Activated T-helper 1 cell treated with Interleukin-2 at 50 U/mL for 16 hours (primary cell): ENCODE data around the gene ZBTB21.
"Not testable (repeated sequence)": the region's sequence is repeated elsewhere in the genome, so short reads cannot be mapped to it uniquely, and the experiment has no call there.

ENCODE experiments used
- DNase-seq: peaks from one replicate; pipeline ENCODE4 v3.0.0-alpha.2; 2020; ENCODE audit warnings: low read depth

The ZBTB21 gene

DNA sequence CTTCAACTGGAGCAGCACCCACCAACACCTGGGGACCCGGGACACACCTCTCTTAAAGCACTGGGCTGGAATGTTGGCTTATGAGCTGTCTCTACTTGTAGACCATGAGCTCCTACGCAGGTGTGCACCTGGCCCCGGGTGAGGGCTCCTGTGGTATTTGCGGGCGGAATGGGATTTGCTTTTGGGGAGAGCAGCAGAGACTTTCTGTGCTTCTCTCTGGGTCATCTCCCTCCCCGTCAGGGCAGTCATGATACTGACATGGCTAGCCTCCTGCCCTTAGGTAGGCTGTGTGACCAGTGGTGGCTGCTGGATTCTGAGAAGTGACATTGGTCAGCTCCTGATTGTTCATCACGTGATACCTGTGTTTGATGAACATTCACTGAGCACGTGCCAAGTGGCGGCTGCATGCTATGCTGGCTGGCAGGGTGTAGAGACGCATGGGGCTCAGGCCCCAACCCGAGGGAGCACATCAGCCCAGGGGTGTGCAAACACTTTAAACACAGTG, 9.0 kb upstream of the ZBTB21 start:
- DNase-seq = no peak

DNA sequence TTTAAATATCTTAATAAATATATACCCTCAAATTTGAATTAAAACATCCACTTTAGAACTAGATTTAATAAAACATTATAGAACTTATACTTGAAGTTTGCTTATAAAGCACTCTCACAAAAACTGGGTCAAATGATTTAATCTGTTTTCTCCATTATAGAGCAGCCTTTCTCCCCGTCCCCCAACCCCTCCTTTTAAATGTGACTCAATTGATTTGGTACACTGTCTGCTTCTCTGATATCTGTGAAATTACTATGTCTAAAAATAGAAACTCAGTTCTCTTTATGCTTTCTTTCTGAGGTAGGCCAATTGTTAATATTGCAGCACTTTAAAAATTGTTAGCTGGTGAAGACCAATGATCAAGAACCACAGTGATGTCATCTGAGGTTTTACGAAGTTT, 6.9 kb upstream of the ZBTB21 start:
- DNase-seq = no peak

DNA sequence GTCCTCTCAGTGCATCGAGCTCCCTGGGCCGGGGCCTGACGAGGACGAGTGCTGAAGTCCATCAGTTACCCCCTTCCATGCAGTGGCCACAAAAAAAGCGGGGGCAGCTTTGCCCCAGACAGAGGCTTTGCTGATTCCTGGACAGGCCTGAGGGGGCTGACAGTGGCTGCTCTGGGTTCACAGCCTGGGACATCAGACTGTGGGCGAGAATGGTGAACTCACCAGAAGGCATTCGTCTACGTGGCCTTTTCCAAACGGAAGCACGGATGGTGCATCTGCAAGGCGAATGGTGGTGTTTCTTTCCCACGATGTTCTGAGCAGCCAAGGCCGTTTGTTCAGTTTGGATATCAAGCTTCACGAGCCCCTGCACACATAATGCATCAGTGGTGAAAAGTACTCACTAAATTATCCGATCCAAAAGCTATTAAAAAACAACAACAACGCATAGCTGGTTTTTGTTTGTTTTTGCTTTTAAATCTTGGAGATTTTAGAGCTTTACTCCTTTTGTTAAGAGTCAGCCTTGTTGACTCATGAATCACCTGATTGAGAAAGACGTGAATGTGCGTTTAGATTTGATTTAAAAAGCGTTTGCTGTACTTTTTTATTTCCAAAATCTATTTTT, 6.3 kb upstream of the ZBTB21 start:
- DNase-seq = no peak

DNA sequence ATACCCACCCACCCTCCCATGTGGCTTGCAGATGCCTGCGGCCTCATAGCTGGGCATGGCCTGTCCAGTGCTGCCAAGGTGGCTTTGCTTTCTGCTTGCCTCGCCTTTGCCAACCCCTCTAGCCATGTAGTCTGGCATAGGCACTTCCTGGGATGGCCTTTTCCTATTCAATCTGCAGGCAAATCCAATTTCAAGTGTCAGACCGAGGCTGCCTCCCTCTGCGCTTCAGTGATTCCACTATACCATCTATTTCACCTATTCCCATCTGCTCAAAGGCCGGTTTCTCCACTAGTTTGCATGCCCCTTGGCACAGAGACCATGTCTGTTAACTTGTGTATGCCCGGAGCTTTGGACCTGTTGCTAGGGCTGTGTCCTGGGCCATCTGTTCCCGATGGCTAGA, 3.8 kb upstream of the ZBTB21 start:
- no peak for DNase-seq

DNA sequence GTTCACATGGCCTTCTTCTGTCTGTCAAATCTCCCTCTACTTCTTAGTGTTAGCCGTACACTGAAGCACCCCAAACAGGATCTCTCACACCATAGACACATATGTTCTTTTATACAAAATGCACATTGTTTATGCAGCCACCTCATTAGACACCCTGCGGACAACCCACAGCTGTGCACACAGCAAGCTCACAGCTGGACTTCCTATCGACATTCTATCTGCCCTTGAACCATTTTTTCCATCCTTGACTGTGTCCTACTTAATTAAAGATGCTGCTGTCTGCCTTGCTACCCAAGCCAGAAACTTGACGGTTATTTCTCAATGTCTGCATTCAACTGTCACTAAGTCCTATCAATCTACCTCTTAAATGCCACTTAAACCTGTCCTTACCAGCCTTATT, 3.2 kb upstream of the ZBTB21 start:
- DNase-seq = no peak

DNA sequence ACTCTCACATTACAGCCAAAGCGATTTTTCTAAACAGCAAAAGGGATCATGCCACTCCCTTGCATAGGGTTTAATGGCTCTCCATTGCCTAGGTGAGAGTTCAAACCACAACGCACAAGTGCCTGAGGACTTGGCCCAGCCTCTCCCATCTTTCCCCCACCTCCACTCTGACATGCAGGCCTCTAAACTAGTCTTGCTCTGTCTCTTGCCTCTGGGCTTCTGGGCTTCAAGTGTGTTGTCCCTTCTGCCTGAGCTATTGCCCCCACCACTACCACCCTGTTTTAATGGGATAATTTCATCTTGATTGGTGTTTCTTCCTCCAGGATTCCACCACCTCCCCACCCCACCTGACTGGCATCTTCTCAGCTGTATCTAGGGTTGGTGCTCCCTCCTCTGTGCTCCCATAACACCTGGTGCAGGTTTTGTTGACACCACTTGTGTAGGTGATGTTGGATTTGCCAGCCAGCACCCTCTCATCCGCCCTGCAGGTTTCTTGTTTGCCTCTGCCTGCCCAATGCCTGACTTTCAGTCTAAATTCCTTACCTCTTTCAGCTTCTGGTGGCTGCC, 2.7 kb upstream of the ZBTB21 start:
- DNase-seq = no peak

DNA sequence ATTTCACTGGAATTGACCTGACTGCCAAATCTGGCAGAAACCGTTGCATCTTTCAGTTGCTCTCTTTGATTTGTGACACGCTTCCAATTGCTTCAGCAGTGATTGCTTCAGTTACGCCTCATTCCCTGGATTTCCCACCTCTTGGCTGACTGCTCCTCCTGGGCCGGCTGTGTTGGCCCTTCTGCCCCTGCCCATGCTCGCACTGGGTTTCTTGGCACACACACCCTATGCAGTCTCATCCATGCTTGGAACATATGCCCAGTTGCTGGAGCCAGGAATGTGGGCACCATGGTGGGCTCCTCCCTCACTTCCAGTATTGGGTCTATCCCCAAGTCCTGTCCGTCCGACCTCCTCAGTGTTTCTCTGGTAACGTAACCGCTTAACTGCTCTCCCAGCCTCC, 2.2 kb upstream of the ZBTB21 start:
- no peak for DNase-seq

DNA sequence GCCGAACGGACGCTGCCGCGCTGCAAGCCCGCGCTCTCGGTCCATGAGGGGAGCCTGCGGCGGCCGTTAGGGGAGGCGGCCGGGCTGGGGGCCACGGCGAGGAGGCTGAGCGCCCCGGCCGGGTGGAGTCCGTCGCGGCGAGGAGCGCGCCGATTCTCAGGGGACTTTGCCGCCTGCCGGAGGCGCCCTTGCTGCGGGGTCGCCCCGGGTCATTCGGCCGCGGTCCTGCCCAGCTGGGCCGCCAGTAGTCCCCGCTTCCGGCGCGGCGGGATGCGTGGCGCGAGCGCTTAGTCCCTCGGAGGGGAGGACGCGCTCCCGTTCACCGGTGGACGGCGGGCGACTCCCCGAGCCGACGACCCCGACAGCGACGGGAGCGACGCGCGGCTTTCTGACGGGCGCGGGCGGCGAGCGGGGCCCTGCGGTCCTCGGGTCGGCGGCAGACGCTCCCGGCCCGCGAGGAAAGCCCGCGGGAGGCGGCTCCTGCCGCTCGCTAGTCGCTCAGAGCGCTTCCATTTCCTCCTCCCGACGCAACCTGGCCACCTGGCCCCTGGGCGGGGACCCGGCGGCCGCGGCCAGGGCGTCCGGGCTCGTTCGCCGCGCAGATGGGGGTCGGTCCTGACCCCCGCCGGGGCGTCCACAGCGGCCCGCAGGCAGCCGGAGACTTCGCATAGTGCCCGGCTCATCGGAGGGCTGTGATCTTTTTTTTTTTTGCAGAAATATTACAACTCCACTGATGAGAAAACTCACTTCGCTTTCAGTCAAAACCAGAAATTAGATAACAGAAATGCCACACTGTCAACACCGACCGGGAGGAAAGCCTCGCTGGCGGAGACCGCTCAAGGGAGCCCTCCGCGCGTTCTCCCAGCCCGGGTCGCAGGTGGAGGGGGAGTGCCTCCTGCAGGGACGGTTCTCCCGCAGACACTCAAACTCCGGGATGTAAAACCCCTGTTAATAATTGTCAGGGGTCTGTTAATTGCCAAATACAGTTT, 641 bp upstream of the ZBTB21 start:
- DNase-seq = no peak

DNA sequence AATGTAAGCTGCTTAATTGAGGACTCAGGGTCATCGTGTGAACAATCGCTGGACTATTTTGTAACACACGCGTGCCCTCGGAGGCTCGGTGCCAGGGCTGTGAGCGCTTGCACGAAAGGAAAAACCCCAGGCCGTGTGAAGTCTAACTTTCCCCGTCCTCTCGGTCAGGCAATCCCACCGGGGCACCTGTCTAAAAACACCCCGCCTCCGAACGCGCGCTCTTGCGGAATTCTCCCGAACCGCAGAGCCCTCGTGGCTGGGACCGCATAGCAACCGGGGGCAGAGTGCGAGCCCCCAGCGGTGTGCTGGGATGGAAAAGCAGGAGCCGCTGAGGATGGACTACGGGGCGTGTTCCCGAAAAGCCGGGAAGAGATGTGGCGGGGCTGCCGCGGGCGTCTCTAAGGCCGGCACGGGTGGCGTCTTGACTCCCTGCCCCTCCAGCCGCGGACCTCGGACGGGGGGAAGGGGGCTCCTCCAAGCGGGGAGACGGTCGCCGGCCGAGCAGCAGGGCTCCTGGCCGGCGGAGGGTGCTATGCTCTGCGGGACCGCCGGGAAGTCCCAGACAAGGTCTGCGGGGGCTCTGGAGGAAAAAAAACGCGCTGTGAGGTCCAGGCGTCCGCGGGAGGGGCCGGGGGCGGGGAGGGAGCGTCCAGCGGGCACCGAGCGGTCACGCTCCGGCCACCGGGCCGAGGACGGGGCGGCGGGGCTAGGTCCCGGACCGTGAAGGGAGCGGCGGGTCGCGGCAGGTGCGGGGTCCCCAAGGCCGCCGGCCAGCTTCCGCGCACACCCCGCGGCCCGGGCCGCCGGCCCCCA, 936 bp downstream of the ZBTB21 start:
- DNase-seq = peak; percentile 24

DNA sequence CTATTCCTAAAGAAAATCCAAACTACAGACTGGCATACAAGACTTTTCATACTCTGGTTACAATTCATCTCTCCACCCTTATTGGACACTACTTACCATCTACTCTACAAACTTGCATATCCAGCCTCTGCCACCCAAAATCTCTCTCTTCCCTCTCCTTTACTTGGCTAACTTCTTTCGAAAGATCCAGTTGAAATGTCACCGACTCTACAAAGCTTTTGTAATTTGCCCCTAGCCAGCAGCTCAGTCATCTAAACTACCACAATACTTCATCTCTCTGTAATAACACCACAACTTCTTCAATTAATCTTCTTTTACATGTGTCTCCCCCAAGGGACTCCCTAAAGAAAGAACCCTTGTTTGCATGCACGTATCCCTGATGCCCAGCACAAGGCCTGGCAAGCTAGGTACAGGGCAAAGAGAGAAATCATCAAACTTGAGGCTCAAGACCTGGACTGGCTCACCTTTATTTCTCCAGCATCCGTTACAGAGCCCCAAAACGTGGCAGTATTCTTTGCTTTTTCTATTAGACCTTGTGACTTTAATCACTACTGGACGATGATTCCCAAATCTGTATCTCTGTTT, 2.7 kb downstream of the ZBTB21 start:
- DNase-seq = no peak

DNA sequence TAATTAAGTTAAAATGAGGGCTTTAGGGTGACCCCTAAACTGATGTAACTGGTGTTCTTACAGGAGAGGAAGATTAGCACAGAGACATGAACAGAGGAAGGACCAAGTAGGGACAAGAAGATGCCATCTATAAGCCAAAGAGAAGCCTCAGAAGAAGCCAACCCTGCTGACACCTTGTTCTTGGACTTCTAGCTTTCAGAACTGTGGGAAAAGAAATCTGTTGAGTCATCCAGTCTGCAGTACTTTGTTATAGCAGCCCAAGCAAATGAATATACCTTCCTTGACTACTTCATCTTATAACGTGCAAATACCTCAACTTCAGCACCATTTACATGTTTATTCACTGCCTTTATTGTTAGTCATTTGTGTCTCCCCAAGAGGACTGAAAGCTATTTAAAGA, 3.4 kb downstream of the ZBTB21 start:
- DNase-seq = no peak

DNA sequence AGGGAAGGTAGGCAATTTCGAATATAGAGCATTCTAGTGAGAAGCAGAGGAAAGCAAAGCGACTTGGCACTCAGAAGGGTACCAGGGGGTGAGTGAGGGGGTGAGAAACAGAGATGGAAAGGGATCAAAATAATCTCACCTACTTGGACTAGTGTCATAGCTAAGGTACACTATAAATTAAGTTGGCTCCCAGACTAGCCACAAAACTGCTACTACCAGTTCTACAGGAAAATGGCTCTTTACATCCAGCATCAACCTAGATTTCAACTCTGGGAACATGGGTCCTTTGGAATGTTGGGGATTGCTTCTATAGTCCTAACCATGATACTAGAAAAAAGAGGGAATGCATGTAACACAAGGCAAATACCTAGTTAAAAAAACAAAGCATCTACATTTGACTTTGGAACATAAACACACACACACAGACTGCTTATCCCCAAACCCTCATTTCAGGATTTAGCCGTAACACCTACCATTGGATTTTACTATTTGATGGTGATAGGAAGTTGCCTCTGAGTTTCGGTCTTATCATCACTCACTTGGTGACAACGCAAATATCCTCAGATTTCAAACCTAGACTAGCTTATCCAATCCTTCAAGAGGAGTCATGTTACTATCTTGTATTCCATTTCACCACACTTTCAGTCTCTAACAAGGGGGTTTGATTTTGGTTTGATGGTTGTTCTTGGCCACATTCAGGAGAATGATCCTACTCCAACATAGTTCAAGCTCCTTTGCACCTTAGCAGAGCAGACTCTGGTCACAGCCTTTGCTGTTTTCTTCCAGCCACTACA, 5.6 kb downstream of the ZBTB21 start:
- no peak for DNase-seq

DNA sequence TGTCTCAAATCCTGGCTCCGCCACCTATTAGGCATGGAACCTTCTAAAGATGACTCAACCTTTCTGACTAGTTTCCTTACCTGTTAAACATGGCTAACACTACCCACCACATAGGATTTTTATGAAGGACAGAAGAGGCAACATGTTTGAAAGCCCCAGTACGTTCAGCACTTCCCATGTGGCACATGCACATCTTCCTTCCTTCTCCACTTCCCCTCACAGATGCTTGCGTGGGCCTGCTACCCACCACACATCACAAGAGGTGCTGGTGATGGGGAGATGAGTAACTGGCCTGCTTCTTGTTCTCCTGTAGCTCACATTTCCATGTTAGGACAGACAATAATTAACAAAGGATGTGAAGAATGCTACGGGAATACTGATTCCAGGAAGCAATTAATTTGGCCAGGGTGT, 7.1 kb downstream of the ZBTB21 start:
- no peak for DNase-seq

DNA sequence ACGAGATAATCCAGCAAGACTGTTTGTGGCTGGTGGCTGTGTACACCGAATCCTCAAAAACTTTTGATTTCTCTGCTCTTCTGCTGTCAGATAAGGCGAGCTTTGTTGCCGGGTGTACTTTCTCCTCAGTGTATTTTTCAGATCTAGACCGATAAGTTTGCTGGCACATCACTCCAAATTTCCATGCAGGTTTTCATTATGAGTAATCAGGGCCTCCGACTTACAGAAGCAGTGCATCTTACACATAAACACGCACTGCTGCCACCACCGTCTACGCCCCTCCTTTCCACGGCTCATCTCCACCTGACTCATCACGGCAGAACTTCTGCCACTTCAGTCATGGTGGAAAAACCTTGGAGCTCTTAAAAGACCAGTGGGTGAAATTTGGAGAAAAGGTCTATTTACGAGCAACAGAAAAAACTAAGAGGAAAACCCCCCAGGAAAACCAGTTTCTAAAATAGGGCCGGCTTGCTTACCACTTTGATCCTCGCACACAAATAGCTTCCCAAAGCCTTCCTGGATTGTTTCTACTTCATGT, 7.7 kb downstream of the ZBTB21 start:
- peak; percentile 25 for DNase-seq

DNA sequence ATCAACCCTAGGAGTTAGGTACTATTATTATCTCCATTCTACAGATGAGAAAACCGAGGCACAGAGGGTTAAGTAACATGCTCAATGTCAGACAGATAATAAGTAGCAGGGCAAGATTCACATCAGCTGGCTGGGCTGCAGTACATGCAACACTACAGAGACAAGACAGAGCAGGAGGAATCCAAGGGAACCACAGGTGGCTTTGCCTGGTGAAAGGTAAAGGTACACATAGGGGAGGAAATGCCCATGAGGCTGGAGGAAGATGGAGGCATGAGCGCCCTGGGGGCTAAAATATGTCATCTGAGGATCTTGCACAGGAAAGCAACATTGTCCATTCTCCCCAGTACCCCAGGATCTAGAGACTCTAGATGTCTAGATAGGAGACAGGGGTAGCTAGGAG, 8.4 kb downstream of the ZBTB21 start:
- no peak for DNase-seq

DNA sequence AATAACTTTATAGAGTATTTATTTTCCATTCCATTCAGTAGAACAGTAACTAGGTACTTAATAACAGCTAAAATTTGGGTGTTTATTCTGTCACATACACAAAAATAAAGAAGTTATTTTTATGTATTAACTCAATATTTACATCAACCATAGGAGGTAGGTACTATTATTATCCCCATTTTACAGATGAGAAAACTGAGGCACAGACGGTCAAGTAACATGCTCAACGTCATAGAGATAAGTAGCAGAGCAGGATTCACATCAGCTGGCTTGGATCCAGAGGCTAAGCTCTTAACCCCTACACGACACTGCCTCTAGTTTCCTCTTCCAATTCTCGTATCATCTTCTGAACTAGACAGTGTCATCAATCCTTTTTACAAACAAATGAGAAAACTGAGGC, 9.3 kb downstream of the ZBTB21 start:
- DNase-seq = no peak

DNA sequence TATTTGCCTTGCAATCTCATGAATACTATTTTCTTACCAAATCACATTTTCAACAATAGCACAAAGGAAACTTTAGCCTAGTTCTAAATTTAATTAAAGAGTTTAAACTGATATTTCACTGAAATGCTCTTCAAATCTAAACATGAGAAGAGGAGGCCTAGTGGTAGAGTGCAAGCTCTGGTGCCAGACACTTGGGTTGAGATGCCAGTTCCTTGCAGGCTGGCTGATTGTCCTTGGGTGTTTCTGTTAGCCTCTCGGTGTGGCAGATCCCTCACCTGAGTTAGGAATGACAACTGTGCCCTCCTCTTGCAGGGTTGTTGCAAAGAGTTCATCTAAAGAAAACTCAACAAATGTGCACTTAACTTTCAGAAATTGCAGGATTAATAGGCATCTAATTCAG, 12.5 kb downstream of the ZBTB21 start:
- no peak for DNase-seq

DNA sequence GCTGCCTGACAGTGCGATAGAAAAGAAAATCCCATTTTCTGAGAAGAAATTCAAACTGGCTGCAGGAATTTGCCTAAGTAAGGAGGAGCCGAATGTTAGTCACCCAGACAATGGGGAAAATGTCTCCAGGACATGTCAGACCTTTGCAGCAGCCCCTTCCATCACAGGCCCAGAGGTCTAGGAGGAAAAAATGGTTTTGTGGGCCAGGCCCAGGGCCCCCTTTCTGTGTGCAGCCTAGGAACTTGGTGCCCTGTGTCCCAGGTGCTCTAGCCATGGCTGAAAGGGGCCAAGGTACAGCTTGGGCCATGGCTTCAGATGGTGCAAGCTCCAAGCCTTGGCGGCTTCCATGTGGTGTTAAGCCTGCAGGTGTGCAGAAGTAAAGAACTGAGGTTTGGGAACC, 14.6 kb downstream of the ZBTB21 start:
- DNase-seq = no peak

DNA sequence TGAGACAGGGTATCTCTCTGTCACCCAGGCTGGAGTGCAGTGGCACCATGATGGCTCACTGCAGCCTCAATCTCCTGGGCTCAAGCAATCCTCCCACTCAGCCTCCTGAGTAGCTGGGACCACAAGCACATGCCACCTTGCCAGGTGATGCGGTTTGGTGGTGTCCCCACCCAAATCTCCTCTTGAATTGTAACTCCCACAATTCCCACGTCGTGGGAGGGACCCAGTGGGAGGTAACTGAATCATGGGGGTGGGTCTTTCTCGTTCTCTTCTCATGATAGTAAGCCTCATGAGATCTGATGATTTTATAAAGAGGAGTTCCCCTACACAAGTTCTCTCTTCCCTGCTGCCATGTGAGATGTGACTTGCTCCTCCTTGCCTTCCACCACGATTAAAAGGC, 15.5 kb downstream of the ZBTB21 start:
- not testable (repeated sequence) for DNase-seq

DNA sequence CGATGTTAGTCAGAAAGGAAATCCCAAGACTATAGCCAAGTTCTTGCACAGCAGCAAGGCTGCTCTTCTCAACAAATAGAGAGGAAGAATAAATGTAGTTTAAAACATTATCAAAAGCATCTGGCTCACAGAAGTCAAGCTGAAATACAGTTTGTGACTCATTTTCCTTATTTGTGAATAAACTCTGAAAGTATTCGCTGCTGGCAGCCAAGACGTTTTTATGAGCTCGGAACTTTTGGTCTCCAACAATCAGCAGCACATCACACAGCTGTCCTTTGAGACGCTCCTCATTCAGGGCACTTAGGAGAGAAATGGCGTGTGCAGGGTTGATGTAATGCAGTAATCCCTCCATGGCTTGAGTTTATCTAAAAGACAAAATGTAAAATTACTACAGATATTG, 16.4 kb downstream of the ZBTB21 start:
- no peak for DNase-seq

DNA sequence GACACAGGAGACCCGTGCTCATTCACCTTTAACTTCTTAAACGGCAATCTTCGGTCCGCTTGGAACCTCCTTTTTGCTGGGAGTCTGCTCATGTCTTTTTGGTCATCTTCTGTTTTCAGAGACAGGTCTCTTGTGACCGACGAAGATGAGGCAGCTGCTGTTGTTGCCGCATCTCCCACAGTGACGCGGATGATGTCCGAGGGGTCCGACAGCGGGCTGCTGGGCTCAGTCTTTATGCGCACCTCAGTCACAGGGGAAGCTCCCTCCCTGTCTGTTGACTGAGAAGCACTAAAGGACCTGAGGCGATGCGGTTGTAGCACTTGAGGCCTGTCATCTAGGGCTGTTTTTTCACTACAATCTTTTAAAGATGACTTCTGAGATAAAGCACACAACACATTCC, 17.6 kb downstream of the ZBTB21 start:
- no peak for DNase-seq
